ENCODE measurements around the gene PCDHGB7. TPM values are rescaled to one million over a fixed set of nuclear protein-coding genes. Genes with fewer than 3 reads are reported as not detected.

Gene PCDHGB7
- total and polyA plus RNA-seq, 7 donors, result 0.60 to 19.4 (median 16.3) TPM; not detected in 1

DNA sequence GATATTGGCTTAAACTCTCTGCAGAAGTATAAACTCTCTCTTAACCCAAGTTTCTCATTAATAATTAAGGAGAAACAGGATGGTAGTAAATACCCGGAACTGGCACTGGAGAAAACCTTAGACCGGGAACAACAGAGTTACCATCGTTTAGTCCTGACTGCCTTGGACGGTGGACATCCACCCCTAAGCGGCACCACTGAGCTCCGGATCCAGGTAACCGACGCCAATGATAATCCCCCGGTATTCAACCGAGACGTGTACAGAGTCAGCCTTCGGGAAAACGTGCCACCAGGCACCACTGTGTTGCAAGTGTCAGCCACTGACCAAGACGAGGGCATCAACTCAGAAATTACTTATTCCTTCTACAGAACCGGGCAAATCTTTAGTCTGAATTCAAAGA lies 18.9 kb upstream of the PCDHGB7 start:
- no peak for TF ChIP-seq EP300 (IDR thresholded peaks at IDR 0.05)
- TF ChIP-seq POLR2AphosphoS5 (IDR thresholded peaks at IDR 0.05), result no peak
- no peak for TF ChIP-seq POLR2A (IDR thresholded peaks at IDR 0.05)
- TF ChIP-seq, protein P1, sequence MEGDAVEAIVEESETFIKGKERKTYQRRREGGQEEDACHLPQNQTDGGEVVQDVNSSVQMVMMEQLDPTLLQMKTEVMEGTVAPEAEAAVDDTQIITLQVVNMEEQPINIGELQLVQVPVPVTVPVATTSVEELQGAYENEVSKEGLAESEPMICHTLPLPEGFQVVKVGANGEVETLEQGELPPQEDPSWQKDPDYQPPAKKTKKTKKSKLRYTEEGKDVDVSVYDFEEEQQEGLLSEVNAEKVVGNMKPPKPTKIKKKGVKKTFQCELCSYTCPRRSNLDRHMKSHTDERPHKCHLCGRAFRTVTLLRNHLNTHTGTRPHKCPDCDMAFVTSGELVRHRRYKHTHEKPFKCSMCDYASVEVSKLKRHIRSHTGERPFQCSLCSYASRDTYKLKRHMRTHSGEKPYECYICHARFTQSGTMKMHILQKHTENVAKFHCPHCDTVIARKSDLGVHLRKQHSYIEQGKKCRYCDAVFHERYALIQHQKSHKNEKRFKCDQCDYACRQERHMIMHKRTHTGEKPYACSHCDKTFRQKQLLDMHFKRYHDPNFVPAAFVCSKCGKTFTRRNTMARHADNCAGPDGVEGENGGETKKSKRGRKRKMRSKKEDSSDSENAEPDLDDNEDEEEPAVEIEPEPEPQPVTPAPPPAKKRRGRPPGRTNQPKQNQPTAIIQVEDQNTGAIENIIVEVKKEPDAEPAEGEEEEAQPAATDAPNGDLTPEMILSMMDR (IDR thresholded peaks at IDR 0.05), result no peak

DNA sequence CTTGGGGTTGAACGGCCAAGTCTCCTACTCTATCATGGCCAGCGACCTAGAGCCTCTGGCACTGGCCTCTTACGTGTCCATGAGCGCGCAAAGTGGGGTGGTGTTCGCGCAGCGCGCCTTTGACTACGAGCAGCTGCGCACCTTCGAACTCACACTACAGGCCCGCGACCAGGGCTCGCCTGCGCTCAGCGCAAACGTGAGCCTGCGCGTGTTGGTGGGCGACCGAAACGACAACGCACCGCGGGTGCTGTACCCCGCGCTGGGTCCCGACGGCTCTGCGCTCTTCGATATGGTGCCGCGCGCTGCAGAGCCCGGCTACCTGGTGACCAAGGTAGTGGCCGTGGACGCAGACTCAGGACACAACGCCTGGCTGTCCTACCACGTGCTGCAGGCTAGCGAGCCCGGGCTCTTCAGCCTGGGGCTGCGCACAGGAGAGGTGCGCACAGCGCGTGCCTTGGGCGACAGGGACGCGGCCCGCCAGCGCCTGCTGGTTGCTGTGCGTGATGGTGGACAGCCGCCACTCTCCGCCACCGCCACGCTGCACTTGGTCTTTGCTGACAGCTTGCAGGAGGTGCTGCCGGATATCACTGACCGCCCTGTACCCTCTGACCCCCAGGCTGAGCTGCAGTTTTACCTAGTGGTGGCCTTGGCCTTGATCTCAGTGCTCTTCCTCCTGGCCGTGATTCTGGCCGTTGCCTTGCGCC lies 17.8 kb upstream of the PCDHGB7 start:
- no peak overlapping the region for H3K4me3 ChIP-seq
- H3K4me1 ChIP-seq, result no peaks in the 10 kb centered on the region
- intact Hi-C loops (cut with DNase I), result no loop called here

More for the DNA sequence above, 18.9 kb upstream of the PCDHGB7 start:
- Histone ChIP-seq H3K36me3 (peaks cover 0 to 5% (median 0%) of the 10 kb centered on the region in 4 donors), H3K4me1 (no peaks in the 10 kb centered on the region), H3K27me3 (peaks cover 0 to 5% (median 0%) of the 10 kb centered on the region in 3 donors), H3K4me3 (no peak overlapping the region), H3K9me3 (peaks cover 41 to 88% (median 71%) of the 10 kb centered on the region in 4 donors), H3K27ac (no peak overlapping the region)
- WGBS, 2 donors, result 31 to 46% methylated on average over 15 of the region's 15 CpGs
- intact Hi-C loops (cut with DNase I), result no loop called here
- no peak for DNase-seq

DNA sequence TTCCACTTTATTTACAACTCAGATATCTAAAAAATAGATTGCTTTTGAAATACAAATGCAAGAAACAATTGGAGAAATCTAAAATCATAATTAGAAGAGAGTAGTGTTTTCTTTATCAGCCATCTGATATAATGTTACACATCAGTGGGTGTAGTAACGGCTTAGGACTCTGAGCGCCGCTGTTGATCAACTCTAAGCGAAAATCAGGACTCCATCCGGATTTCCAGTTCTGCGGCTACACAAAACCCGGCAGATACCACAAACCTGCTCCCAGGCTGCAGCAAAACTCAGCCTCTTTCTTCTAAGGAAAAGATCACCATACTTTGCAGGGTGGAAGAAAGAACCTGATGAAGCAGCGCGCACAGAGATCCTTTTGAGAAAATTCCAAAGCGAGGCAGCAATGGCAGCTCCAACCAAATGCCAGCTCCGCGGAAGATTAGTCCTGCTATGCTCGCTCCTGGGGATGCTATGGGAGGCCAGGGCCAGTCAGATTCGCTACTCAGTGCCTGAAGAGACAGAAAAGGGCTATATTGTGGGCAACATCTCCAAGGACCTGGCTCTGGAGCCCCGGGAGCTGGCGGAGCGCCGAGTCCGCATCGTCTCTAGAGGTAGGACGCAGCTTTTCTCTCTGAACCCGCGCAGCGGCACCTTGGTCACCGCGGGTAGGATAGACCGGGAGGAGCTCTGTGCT lies 14.8 kb upstream of the PCDHGB7 start, which contains the start of gene PCDHGA9:
Gene PCDHGA9 (plus strand): TSS at position 226 of the 691 bp plus-strand sequence. CDS start 175 bp downstream, at position 401.
- DNase-seq, result no peak
- Histone ChIP-seq H3K4me1 (no peaks in the 10 kb centered on the region), H3K27ac (no peak within 1 kb of the TSS), H3K4me3 (peak within 1 kb of the TSS in 3 of 4 donors; percentile 19 to 23 (median 21)), H3K36me3 (peaks cover 0 to 5% (median 0%) of the 10 kb centered on the region in 4 donors), H3K9me3 (peaks cover 36 to 89% (median 79%) of the 10 kb centered on the region in 4 donors), H3K27me3 (no peaks in the 10 kb centered on the region)
- TF ChIP-seq, protein P1 (IDR thresholded peaks at IDR 0.05), result no peak
- TF ChIP-seq POLR2AphosphoS5 (IDR thresholded peaks at IDR 0.05), result no peak
- TF ChIP-seq POLR2A (IDR thresholded peaks at IDR 0.05), result no peak
- no peak for TF ChIP-seq EP300 (IDR thresholded peaks at IDR 0.05)
- intact Hi-C loops (cut with DNase I), result no loop called here
- 20 to 51% methylated on average over 27 of the region's 27 CpGs for WGBS, 2 donors

More for the DNA sequence above, 17.8 kb upstream of the PCDHGB7 start:
- Histone ChIP-seq H3K27ac (no peak overlapping the region), H3K27me3 (no peaks in the 10 kb centered on the region), H3K36me3 (peaks cover 0 to 5% (median 0%) of the 10 kb centered on the region in 4 donors), H3K9me3 (peaks cover 41 to 88% (median 72%) of the 10 kb centered on the region in 4 donors)
- TF ChIP-seq, protein P1 (IDR thresholded peaks at IDR 0.05), result no peak
- TF ChIP-seq POLR2A (IDR thresholded peaks at IDR 0.05), result no peak
- WGBS, 2 donors, result 36 to 64% methylated on average over 61 of the region's 61 CpGs
- no peak for DNase-seq

DNA sequence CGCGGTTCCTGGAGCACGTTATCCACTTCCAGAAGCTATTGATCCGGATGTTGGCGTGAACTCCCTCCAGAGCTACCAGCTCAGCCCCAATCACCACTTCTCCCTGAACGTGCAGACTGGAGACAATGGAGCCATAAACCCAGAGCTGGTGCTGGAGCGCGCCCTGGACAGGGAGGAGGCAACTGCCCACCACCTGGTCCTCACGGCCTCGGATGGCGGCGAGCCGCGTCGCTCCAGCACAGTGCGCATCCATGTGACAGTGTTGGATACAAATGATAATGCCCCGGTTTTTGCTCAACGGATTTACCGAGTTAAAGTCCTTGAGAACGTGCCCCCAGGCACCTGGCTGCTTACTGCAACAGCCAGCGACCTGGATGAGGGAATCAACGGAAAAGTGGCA lies 14.1 kb upstream of the PCDHGB7 start:
- Histone ChIP-seq H3K4me1 (no peaks in the 10 kb centered on the region), H3K27me3 (no peaks in the 10 kb centered on the region), H3K27ac (no peak overlapping the region), H3K9me3 (peaks cover 40 to 94% (median 83%) of the 10 kb centered on the region in 4 donors), H3K4me3 (peak overlapping the region in 1 of 4 donors; percentile 21), H3K36me3 (peaks cover 0 to 5% (median 0%) of the 10 kb centered on the region in 4 donors)
- WGBS, 2 donors, result 35 to 57% methylated on average over 22 of the region's 22 CpGs
- intact Hi-C loops (cut with DNase I), result no loop called here
- TF ChIP-seq POLR2A (IDR thresholded peaks at IDR 0.05) (no peak), POLR2AphosphoS5 (IDR thresholded peaks at IDR 0.05) (no peak), EP300 (IDR thresholded peaks at IDR 0.05) (no peak)
- TF ChIP-seq, protein P1 (IDR thresholded peaks at IDR 0.05), result no peak
- no peak for DNase-seq

Measured in sigmoid colon (tissue), 7 donors.